NCI-H526 treated with DMSO at 0.1 percent for 48 hours (cell line): ENCODE results near the gene CAV3.

Experiments
- DNase-seq: peaks from one replicate; lab custom pipeline; 2025; lab: John Stamatoyannopoulos, UW

The CAV3 gene

DNA sequence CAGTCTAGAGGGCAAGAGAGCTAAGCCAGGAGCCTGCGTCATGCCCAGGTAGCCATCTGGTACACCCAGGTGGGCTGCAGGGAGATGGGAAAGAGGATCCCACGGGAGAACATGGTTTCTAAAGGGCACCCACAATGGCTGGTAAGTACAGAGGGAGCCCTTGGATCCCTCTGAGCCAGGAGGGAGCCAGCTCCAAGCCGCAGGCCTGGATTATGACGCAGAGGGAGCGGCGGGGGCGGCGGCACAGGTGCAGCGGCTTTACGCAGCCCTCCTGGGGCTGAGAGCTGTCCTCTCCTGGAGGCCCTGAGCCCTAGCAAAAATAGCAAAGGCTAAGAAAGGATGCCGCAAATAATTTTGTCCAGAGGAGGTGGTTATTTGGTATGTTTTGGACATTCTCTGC is 2.8 kb downstream of the CAV3 start:
- DNase-seq = no peak

DNA sequence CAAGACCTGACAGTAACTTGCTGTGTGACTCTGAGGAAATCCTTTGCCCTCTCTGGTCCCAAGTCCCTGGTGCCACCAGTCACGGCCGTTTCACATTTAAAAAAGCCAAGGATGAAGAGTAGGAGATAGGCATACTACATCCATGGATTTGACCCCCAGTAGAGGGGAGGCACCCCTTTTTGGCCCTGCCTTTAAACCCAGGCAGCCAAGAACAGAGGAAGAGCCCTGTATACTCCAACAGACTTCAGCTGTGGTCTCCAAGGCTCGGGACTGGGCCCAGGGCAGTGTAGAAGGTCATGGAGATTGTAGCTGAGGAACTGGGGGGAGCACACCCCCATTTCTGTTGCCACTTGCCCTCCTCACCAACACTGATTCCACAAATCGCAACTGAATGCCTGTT is 3.7 kb downstream of the CAV3 start:
- no peak for DNase-seq

- DNase-seq = no peak
Measured at GRCh38 chr3:8737823-8738222, 4.2 kb downstream of the CAV3 start.

GRCh38 chr3:8738639-8739038 is 5.0 kb downstream of the CAV3 start:
- no peak for DNase-seq

GRCh38 chr3:8739757-8740504 is 6.3 kb downstream of the CAV3 start:
- DNase-seq = no peak

DNA sequence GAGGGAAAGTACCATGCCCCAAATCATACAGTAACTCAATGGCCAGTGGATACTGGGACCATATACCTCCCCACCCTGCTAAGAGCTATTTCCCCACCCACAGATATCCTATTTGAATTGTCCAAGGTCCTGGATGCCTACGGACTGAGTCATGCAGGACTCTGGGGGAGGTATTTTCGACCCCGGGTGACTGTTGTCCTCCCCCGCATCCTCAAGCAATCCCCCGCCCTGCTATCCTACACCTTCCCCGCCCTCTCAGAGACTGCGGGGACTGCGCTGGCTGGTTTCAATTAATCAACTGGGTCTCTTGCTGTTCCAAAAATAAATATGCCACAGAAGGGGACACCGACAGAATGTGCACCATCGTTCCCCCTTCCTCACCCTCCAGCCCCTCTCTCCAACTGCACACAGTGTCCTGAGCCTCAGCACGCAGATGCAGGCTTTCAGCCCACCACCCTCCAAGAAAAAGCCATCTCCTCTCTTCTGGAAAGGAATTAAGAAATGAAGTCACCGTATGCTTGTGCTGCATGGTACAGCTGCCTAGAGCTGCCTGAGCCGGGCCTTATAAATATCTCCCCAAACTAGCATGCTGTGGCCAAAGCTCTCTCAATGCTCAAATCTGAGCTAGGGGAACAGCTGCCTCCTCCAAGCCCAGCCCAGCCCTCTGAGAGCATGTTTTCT is 8.1 kb downstream of the CAV3 start:
- no peak for DNase-seq

DNA sequence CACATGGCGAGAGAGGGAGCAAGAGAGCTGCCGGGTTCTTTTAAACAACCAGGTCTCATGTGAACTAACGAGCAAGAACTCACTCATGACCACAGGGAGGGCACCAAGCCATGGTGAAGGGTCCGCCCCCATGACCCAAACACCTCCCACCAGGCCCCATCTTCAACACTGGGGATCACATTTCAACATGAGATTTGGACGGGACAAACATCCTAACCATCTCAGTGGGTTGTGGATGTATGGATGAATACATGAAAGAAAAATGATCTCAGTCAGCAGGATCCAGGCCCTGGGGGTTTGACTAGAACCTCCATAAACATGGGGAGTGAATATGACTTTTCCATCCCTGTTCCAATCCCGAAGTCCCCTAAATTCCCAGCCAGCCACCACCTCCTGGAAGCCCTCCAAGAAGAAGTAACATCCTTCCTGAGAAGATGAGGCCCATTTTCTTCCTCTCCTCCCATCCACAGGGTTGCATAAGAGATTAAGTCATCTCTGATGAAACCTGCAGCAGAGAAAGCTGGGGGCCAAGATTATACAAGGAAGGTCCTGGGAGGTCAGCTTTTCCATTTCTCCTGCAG is 9.5 kb downstream of the CAV3 start:
- DNase-seq = no peak

GRCh38 chr3:8743911-8744310 is 10.3 kb downstream of the CAV3 start:
- DNase-seq = no peak

- DNase-seq = no peak
Measured at GRCh38 chr3:8745619-8746370, 12.2 kb downstream of the CAV3 start.

DNA sequence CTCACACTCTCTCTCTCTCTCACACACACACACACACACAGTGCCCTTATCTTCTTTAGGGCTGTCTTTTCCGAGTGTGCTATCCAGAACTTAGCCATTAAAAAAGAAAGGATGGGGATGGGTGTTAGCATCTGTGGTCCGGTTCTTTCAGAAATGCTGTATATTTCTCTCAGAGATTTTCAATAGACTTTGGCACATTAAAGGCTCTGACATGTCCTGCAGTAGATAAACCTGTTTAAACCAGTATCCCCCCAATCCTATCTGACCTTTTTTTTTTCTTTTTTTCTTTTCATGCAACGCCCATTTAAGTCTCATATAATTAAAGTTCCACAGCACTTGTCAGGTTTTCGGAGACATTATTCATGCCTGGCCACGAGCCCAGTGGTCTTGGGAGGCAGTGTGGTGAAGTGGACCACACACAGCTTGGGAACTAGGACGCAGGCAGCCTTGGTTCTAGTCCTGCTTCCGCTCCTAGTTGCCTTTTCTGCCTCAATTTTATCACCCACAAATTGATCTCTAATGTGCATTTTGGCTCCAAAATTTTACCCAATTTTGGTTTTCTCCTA is 13.3 kb downstream of the CAV3 start:
- no peak for DNase-seq

DNA sequence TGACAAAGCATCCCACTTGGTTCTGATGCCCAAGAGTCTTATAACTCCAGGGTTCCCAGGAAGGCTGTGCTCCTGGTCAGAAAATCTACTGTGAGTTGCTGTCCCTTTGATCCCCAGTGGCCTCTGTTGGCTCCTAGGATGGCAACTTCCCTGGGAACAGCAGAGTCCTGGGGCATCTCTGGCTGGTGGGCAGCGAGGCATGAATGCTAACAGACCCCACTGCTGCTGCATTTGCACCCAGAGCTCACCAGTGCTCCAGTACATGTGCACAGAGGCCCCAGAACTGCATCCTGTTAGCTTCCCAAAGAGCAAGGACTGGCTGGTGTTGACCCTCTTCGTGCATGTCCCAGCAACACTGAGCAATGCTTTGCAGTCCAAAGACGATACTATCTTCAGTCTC is 15.7 kb downstream of the CAV3 start:
- no peak for DNase-seq

DNA sequence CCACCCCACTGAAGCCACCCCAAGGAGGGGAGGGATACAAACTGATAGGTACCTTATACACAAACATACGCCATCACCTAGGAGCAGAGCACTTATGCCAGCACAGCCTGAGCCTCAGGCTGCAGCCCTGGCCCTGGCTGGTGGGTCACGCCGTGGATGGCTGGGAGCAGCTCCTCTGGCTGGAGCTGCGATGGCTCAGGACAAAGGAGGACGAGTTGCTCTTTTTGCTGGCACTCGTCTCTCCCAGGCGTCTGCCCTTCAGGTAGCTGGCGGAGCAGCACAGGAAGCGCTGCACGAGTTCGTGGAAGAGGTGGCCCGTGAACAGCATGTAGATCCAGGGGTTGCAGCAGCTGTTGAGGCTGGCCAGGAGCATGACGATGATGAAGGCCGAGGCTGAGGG is 19.2 kb downstream of the CAV3 start:
- no peak for DNase-seq

GRCh38 chr3:8755097-8755496 is 21.5 kb downstream of the CAV3 start:
- DNase-seq = no peak

DNA sequence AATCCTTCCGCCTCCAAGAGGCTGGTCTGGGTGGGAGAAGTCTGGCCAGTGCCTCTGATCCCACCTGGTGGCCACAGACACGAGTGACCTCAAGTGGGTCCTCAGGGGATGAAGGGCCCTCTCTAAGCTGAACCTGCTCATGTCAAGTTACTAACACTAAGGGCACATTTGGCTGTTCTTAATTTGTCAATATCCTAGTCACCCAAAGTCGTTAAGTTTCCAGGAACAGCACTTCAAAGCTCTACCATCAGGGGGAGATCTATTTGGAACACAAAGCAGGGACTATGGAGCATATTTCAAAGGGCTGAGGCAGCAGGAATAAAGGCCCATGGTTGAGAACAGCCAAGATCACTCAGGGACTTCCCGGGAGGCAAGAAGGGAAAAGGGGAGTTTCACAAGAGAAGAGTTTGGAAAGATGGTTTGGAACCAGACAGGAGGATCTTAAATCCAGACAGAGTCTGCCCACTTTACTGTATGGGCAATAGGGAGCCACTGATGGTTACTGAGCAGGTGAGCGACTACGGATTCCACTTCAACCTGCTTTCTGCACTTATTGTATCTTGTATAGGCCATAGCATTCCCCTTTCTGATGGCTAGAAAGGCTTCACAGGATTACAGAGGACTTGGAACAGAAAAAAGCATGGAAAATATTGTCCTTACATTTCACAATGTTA is 22.1 kb downstream of the CAV3 start:
- no peak for DNase-seq

- DNase-seq = no peak
Measured at GRCh38 chr3:8756671-8757070, 23.1 kb downstream of the CAV3 start.

- DNase-seq = no peak
Measured at GRCh38 chr3:8757551-8758518, 24.2 kb downstream of the CAV3 start.

- no peak for DNase-seq
Measured at GRCh38 chr3:8759038-8759707, 25.6 kb downstream of the CAV3 start.

DNA sequence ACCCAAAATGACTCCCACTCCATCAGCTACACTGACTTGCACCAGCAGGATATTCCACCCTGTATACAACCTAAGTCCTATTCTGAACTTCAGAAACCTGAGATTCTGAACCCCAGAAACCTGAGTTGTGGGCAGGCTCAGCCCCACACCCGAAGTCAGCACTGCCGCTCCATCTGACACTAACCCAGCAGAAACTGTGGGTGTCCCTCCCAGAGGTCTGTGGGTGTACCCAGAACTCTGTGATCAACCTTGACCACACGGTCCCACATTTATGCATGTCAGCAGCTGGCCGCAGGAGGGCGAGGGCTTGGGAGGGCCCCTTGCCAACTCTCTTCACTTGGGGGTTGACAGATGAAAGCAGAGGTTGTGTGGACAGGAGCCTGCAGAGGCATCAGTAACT is 26.5 kb downstream of the CAV3 start:
- no peak for DNase-seq

GRCh38 chr3:8760506-8760905 is 26.9 kb downstream of the CAV3 start:
- no peak for DNase-seq

- no peak for DNase-seq
Measured at GRCh38 chr3:8761866-8762265, 28.3 kb downstream of the CAV3 start.
